ENCODE results near the gene DNAJC13. TPM values are rescaled to one million over a fixed set of nuclear protein-coding genes. Genes with fewer than 3 reads are reported as not detected.
A peak's percentile ranks its signal among the peaks of the same experiment; 100 is the strongest.

Gene DNAJC13
- total RNA-seq, 4 donors from 2014 or later, result 44.9 to 68.1 (median 65.5) TPM

DNA sequence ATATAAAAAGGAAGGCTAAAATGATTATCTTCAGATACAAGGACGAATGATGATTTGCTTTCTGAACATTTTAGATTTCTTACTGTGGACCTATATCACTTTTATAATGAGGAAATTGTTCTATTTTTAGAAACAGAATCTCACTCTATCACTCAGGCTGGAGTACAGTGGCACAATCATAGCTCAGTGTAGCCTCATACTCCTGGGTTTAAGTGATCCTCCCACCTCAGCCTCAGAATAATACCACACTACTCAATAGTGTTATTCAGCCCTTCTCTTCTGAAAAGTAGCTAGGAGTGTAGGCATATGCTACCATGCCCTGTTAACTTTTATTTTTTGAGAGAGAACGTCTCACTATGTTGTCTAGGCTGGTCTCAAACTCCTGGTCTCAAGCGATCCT lies 15.8 kb downstream of the DNAJC13 start:
- H3K9me3 ChIP-seq, result no peaks in the 10 kb centered on the region
- WGBS, 2 donors (ENCODE audit: low coverage in 1 of 2), result 93 to 96% methylated on average over 2 to 3 of the region's 3 CpGs
- H3K4me1 ChIP-seq, result peaks cover 0 to 38% (median 11%) of the 10 kb centered on the region in 4 donors
- in situ Hi-C loops (cut with MboI; ENCODE audit: low pct_ligation_motif_present in 1 of 4, low pct_unique_long_range_greater_than_20kb in 1 of 4, low sequenced_read_pairs in 3 of 4) (no loop called here), intact Hi-C loops (cut with DNase I; ENCODE audit: low total_unique reads) (no loop called here)
- no peak for DNase-seq
- H3K27ac ChIP-seq, result no peak overlapping the region
- no peaks in the 10 kb centered on the region for H3K36me3 ChIP-seq
- TF ChIP-seq POLR2AphosphoS5 (IDR thresholded peaks at IDR 0.05) (no peak), EP300 (IDR thresholded peaks at IDR 0.05; ENCODE audit: low read depth) (no peak), CTCF (IDR thresholded peaks at IDR 0.05) (no peak), POLR2A (IDR thresholded peaks at IDR 0.05) (no peak)
- H3K27me3 ChIP-seq, result no peaks in the 10 kb centered on the region
- no peak overlapping the region for H3K4me3 ChIP-seq

- WGBS, 2 donors (ENCODE audit: low coverage in 1 of 2), result 37 to 47% methylated on average over 3 of the region's 3 CpGs
- H3K4me3 ChIP-seq, result no peak overlapping the region
- intact Hi-C loops (cut with DNase I; ENCODE audit: low total_unique reads) (no loop called here), in situ Hi-C loops (cut with MboI; ENCODE audit: low pct_ligation_motif_present in 1 of 4, low pct_unique_long_range_greater_than_20kb in 1 of 4, low sequenced_read_pairs in 3 of 4) (no loop called here)
- peak overlapping the region; percentile 1 to 56 (median 46) for H3K27ac ChIP-seq
- no peak for TF ChIP-seq CTCF (IDR thresholded peaks at IDR 0.05)
- no peak for TF ChIP-seq POLR2AphosphoS5 (IDR thresholded peaks at IDR 0.05)
- no peak for TF ChIP-seq POLR2A (IDR thresholded peaks at IDR 0.05)
- no peak for TF ChIP-seq EP300 (IDR thresholded peaks at IDR 0.05; ENCODE audit: low read depth)
- no peaks in the 10 kb centered on the region for H3K27me3 ChIP-seq
- DNase-seq, result no peak
- no peaks in the 10 kb centered on the region for H3K9me3 ChIP-seq
- H3K36me3 ChIP-seq, result no peaks in the 10 kb centered on the region
- H3K4me1 ChIP-seq, result peaks cover 0 to 38% (median 11%) of the 10 kb centered on the region in 4 donors
These were observed 18.1 kb downstream of the DNAJC13 start for GRCh38 chr3:132435224-132435910.

DNA sequence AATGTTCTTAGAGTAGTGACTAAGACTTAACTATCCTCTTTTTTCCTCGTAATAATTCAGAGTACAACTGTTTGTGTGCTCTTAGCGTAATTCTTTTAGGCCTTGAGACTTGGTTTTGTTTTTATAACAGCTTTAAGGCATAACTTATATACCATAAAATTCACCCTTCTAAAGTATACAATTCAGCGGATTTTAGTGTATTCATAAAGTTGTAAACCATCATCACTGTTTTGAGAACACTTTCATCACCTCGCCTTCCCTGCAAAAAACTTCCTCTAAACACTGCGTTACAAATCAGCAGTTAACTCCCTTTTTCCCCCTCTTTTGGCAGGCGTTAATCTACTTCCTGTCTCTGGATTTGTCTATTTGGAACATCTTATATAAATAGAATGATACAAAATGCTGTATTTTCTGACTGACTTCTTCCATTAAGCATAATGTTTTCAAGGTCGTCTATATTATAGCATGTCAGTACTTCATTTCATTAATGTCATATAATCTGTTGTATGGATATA lies 18.7 kb downstream of the DNAJC13 start:
- H3K27ac ChIP-seq, result peak overlapping the region; percentile 1 to 56 (median 46)
- 36% methylated on average over 7 of the region's 7 CpGs for WGBS, 2 donors (ENCODE audit: low coverage in 1 of 2)
- no peaks in the 10 kb centered on the region for H3K36me3 ChIP-seq
- intact Hi-C loops (cut with DNase I; ENCODE audit: low total_unique reads), result no loop called here
- no peaks in the 10 kb centered on the region for H3K27me3 ChIP-seq
- DNase-seq, result no peak
- TF ChIP-seq EP300 (IDR thresholded peaks at IDR 0.05; ENCODE audit: low read depth) (no peak), POLR2AphosphoS5 (IDR thresholded peaks at IDR 0.05) (no peak), POLR2A (IDR thresholded peaks at IDR 0.05) (no peak), CTCF (IDR thresholded peaks at IDR 0.05) (no peak)
- H3K4me3 ChIP-seq, result no peak overlapping the region
- H3K4me1 ChIP-seq, result peaks cover 0 to 38% (median 11%) of the 10 kb centered on the region in 4 donors
- in situ Hi-C loops (cut with MboI; ENCODE audit: low pct_ligation_motif_present in 1 of 4, low pct_unique_long_range_greater_than_20kb in 1 of 4, low sequenced_read_pairs in 3 of 4), result no loop called here
- no peaks in the 10 kb centered on the region for H3K9me3 ChIP-seq

DNA sequence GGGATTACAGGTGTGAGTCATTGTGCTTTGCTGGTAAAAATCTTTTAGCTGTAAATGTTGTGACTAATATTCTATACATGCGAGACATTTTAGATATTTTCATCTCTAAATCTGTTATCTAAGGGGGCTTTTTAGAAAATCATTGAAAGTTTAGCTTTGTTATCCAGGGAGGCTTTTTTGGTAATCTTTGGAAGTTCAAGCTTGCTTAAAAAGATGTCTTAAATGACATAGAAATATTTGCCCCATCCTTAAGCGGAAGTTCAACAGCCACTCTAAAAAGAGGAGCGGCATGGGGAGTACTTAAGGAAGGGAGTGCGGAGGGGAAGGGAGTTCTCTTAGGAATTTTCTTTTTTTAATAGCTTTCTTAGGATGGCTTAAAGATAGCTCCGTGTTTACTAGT lies 26.1 kb downstream of the DNAJC13 start:
- TF ChIP-seq EP300 (IDR thresholded peaks at IDR 0.05; ENCODE audit: low read depth), result no peak
- TF ChIP-seq POLR2AphosphoS5 (IDR thresholded peaks at IDR 0.05), result no peak
- TF ChIP-seq CTCF (IDR thresholded peaks at IDR 0.05), result no peak
- no peak for TF ChIP-seq POLR2A (IDR thresholded peaks at IDR 0.05)
- 92% methylated on average over 4 to 5 of the region's 5 CpGs for WGBS, 2 donors (ENCODE audit: low coverage in 1 of 2)
- Histone ChIP-seq H3K36me3 (peaks cover 0 to 4% (median 0%) of the 10 kb centered on the region in 4 donors), H3K4me1 (peaks cover 0 to 20% (median 7%) of the 10 kb centered on the region in 4 donors), H3K27me3 (no peaks in the 10 kb centered on the region), H3K9me3 (no peaks in the 10 kb centered on the region), H3K4me3 (no peak overlapping the region), H3K27ac (no peak overlapping the region)
- no peak for DNase-seq
- intact Hi-C loops (cut with DNase I; ENCODE audit: low total_unique reads), result no loop called here
- in situ Hi-C loops (cut with MboI; ENCODE audit: low pct_ligation_motif_present in 1 of 4, low pct_unique_long_range_greater_than_20kb in 1 of 4, low sequenced_read_pairs in 3 of 4), result no loop called here

Data from transverse colon (tissue), 4 donors.